Glomerular endothelial cell (primary cell): ENCODE data around the gene MEX3D. TPM values are rescaled to one million over a fixed set of nuclear protein-coding genes. Genes with fewer than 3 reads are reported as not detected.

Source experiments
- DNase-seq: peaks from one replicate; pipeline ENCODE4 v3.0.0-alpha.2; 2011; ENCODE audit warnings: low read depth, low spot score; ENCODE audit errors: extremely low read depth
- total RNA-seq: library from RNA; depleted of rRNA; stranded (reverse); fragments of >200 nt; gene quantifications from 2 replicates; pipeline ENCODE4 v1.2.3, GENCODE V29; 2015

MEX3D gene
- total RNA-seq, 1 donor from 2014 or later: 130 TPM

GRCh38 chr19:1574354-1575136, 6.4 kb upstream of the MEX3D start:
- DNase-seq: no peak

- no peak for DNase-seq
These were observed 4.7 kb upstream of the MEX3D start for GRCh38 chr19:1572795-1573194.

GRCh38 chr19:1571358-1571757, 3.2 kb upstream of the MEX3D start:
- DNase-seq: no peak

- no peak for DNase-seq
These were observed 2.7 kb upstream of the MEX3D start for GRCh38 chr19:1570836-1571235.

GRCh38 chr19:1569997-1570396, 1.9 kb upstream of the MEX3D start:
- no peak for DNase-seq

- DNase-seq: no peak
These were observed 287 bp downstream of the MEX3D start for GRCh38 chr19:1567848-1568227.

GRCh38 chr19:1567116-1567847, 843 bp downstream of the MEX3D start:
- no peak for DNase-seq

- no peak for DNase-seq
These were observed 1.6 kb downstream of the MEX3D start for GRCh38 chr19:1566392-1567115.

GRCh38 chr19:1563251-1563650, 4.9 kb downstream of the MEX3D start:
- DNase-seq: no peak

GRCh38 chr19:1561236-1561842, 6.8 kb downstream of the MEX3D start:
- no peak for DNase-seq

- DNase-seq: no peak
These were observed 7.7 kb downstream of the MEX3D start for GRCh38 chr19:1560286-1560882.

- DNase-seq: no peak
These were observed 9.6 kb downstream of the MEX3D start for GRCh38 chr19:1558552-1558951.

- DNase-seq: no peak
These were observed 11.6 kb downstream of the MEX3D start for GRCh38 chr19:1556390-1557070.

- DNase-seq: no peak
These were observed 12.4 kb downstream of the MEX3D start for GRCh38 chr19:1555487-1556389.

- no peak for DNase-seq
These were observed 13.2 kb downstream of the MEX3D start for GRCh38 chr19:1554968-1555367.

GRCh38 chr19:1553415-1553814, 14.7 kb downstream of the MEX3D start:
- DNase-seq: no peak

- DNase-seq: no peak
These were observed 16.8 kb downstream of the MEX3D start for GRCh38 chr19:1551068-1552040.

GRCh38 chr19:1549332-1549945, 18.7 kb downstream of the MEX3D start:
- DNase-seq: no peak
